RWPE2 (cell line): ENCODE data around the gene NTNG1.

Source experiments
- ATAC-seq: fragments of 200-7000 bp; cut with Tn5 transposase; 3 replicates; pipeline ENCODE4 v1.9.1; 2021; ENCODE audit warnings: low read depth
- DNase-seq: peaks from one replicate; pipeline ENCODE4 v3.0.0-alpha.2; 2020; ENCODE audit warnings: low spot score
- H3K27ac ChIP-seq: fragments of 450-650 bp; 2 replicates; pipeline ENCODE4 v1.5.1; 2017; ENCODE audit warnings: mild to moderate bottlenecking; ENCODE audit not compliant: poor library complexity, severe bottlenecking
- H3K27me3 ChIP-seq: fragments of 250-450 bp; sonication (Bioruptor Pico); 2 replicates; pipeline ENCODE4 v1.5.1; 2021; ENCODE audit warnings: mild to moderate bottlenecking, moderate library complexity; ENCODE audit not compliant: insufficient read depth, poor library complexity, severe bottlenecking
- H3K36me3 ChIP-seq: fragments of 250-450 bp; sonication (Bioruptor Pico); 2 replicates; pipeline ENCODE4 v1.5.1; 2020; ENCODE audit warnings: low read depth, mild to moderate bottlenecking, moderate library complexity
- H3K4me1 ChIP-seq: fragments of 250-450 bp; sonication (Bioruptor Pico); 2 replicates; pipeline ENCODE4 v1.5.1; 2021; ENCODE audit warnings: mild to moderate bottlenecking, moderate library complexity; ENCODE audit not compliant: insufficient read depth, poor library complexity, severe bottlenecking
- H3K4me3 ChIP-seq: fragments of 250-450 bp; sonication (Bioruptor Pico); 2 replicates; pipeline ENCODE4 v1.5.1; 2021; ENCODE audit warnings: mild to moderate bottlenecking, moderate library complexity; ENCODE audit not compliant: severe bottlenecking
- H3K9me3 ChIP-seq: fragments of 250-450 bp; sonication (Bioruptor Pico); 2 replicates; pipeline ENCODE4 v1.5.1; 2021; ENCODE audit warnings: mild to moderate bottlenecking, moderate library complexity; ENCODE audit not compliant: severe bottlenecking
- CTCF ChIP-seq: fragments of 450-650 bp; IDR thresholded peaks from one replicate; pipeline ENCODE4 v1.5.1; 2017; ENCODE audit warnings: mild to moderate bottlenecking, moderate library complexity; ENCODE audit not compliant: poor library complexity, severe bottlenecking

NTNG1 gene

DNA sequence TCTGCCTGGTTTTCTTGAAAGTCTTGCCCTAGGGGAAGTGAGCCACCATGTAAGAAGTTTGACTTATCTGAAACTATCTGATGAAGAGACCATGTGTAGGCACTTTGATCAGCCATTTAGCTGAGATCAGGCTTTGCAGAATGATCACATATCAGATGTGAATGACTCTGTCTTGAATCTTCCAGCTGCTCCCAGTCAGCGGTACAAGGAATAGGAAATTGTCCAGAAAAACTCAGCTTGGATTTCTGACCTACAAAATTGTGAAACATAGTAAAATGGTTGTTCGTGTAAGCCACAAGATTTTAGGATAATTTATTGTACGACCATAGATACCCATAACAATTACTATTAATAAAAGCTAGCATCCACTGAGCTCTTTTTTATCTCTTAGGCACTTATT is 41.9 kb upstream of the NTNG1 start:
- DNase-seq (no peak), ATAC-seq (no peak)
- TF ChIP-seq CTCF, result no peak

GRCh38 chr1:107100331-107100984 is 40.4 kb upstream of the NTNG1 start:
- Histone ChIP-seq H3K4me3 (no peak overlapping the region), H3K4me1 (no peaks in the 10 kb centered on the region), H3K27ac (no peak overlapping the region), H3K36me3 (no peaks in the 10 kb centered on the region), H3K9me3 (no peaks in the 10 kb centered on the region), H3K27me3 (no peaks in the 10 kb centered on the region)
- TF ChIP-seq CTCF, result no peak
- DNase-seq, result no peak
- ATAC-seq, result no peak

More for the DNA sequence above, 41.9 kb upstream of the NTNG1 start:
- H3K27me3 ChIP-seq, result no peaks in the 10 kb centered on the region
- no peak overlapping the region for H3K27ac ChIP-seq
- H3K36me3 ChIP-seq, result no peaks in the 10 kb centered on the region
- H3K9me3 ChIP-seq, result no peaks in the 10 kb centered on the region
- H3K4me3 ChIP-seq, result no peak overlapping the region
- H3K4me1 ChIP-seq, result no peaks in the 10 kb centered on the region

- no peak for DNase-seq
- no peak overlapping the region for H3K27ac ChIP-seq
- no peak for ATAC-seq
- H3K4me3 ChIP-seq, result no peak overlapping the region
- no peaks in the 10 kb centered on the region for H3K36me3 ChIP-seq
- no peaks in the 10 kb centered on the region for H3K4me1 ChIP-seq
- H3K9me3 ChIP-seq, result no peaks in the 10 kb centered on the region
- TF ChIP-seq CTCF, result no peak
- H3K27me3 ChIP-seq, result no peaks in the 10 kb centered on the region
These were observed 34.9 kb upstream of the NTNG1 start for GRCh38 chr1:107105914-107106313.

DNA sequence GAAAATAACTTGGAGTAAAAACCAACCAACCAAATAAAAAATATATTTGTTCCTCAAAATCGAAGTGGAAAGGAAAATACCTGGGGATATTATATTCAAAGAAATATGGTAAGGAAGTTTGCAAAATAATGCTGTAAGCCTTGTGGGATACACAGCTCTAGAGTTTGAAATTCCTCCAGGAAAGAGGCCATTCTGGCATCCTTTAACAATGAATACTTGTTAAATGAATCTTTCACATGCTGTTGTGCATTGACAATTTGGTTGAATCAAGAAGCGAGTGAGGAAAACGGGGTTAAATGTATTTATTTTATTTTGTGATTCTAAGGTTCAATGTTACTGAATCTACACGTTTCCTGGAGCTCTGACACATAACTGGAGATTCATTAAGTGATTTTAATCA is 30.5 kb upstream of the NTNG1 start:
- ATAC-seq (no peak), DNase-seq (no peak)
- H3K36me3 ChIP-seq, result no peaks in the 10 kb centered on the region

More for the DNA sequence above, 30.5 kb upstream of the NTNG1 start:
- Histone ChIP-seq H3K27me3 (no peaks in the 10 kb centered on the region), H3K4me1 (no peaks in the 10 kb centered on the region), H3K9me3 (no peaks in the 10 kb centered on the region), H3K4me3 (no peak overlapping the region), H3K27ac (no peak overlapping the region)
- no peak for TF ChIP-seq CTCF
